ENCODE results near the gene INO80. TPM values are rescaled to one million over a fixed set of nuclear protein-coding genes. Genes with fewer than 3 reads are reported as not detected.
"Not testable (repeated sequence)": the region's sequence is repeated elsewhere in the genome, so short reads cannot be mapped to it uniquely, and the experiment has no call there.

Gene INO80, protein sequence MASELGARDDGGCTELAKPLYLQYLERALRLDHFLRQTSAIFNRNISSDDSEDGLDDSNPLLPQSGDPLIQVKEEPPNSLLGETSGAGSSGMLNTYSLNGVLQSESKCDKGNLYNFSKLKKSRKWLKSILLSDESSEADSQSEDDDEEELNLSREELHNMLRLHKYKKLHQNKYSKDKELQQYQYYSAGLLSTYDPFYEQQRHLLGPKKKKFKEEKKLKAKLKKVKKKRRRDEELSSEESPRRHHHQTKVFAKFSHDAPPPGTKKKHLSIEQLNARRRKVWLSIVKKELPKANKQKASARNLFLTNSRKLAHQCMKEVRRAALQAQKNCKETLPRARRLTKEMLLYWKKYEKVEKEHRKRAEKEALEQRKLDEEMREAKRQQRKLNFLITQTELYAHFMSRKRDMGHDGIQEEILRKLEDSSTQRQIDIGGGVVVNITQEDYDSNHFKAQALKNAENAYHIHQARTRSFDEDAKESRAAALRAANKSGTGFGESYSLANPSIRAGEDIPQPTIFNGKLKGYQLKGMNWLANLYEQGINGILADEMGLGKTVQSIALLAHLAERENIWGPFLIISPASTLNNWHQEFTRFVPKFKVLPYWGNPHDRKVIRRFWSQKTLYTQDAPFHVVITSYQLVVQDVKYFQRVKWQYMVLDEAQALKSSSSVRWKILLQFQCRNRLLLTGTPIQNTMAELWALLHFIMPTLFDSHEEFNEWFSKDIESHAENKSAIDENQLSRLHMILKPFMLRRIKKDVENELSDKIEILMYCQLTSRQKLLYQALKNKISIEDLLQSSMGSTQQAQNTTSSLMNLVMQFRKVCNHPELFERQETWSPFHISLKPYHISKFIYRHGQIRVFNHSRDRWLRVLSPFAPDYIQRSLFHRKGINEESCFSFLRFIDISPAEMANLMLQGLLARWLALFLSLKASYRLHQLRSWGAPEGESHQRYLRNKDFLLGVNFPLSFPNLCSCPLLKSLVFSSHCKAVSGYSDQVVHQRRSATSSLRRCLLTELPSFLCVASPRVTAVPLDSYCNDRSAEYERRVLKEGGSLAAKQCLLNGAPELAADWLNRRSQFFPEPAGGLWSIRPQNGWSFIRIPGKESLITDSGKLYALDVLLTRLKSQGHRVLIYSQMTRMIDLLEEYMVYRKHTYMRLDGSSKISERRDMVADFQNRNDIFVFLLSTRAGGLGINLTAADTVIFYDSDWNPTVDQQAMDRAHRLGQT (N-terminal part only)
- 10 to 100 TPM; 19.7 to 29.3 TPM for total RNA-seq
- long read RNA-seq, partial matches to known transcripts: 7 of 10 reads
- long read RNA-seq, other reads (novel, unspliced or antisense): 2 of 10 reads

DNA sequence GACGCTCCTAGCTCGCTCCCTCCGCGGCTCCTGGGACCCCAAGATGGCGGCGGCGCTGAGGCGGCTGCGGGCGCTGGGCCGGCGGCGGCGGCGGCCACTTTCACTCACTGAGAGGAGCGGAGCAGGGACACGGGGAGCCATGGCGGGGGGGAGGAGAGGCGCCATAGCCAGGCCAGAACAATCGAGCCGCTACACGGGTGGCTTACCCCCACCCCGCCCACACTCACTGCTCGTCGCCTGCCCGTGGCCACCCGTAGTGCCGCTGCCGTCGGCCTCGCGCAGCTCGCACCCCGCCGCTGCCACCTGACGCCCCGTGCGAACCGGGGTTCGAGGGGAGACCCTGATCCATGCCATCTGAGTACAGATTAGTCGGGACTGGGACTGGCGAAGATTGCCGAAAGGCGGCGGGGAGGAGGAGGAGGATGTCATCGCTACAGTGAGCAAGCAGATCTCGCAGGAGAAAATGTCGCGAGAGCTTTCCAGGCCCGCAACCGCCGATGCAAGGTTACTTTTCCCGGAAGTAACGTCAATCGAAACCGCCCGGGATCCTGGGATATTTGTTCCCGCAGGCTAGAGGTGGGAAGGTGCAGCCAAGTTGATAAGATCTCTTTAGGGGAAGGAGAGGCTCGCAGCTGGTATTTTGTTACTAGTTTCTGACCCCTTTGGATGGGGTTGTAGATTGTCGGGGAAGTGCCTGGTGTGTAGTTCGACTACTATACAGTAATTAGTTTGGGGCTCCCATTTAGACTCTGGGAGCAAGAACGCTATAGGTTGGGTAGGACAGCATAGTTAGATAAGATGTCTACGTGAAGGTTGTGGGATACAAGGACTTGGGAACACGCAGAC lies at the start of gene INO80:
INO80 (minus strand) TSS at position 165 of the 846 bp plus-strand sequence. CDS start 19,970 bp downstream, outside the sequence.
- intact Hi-C loops (cut with DNase I, micrococcal nuclease): no loop called here
- DNase-seq (peak; percentile 99), ATAC-seq (peak; percentile 93)

DNA sequence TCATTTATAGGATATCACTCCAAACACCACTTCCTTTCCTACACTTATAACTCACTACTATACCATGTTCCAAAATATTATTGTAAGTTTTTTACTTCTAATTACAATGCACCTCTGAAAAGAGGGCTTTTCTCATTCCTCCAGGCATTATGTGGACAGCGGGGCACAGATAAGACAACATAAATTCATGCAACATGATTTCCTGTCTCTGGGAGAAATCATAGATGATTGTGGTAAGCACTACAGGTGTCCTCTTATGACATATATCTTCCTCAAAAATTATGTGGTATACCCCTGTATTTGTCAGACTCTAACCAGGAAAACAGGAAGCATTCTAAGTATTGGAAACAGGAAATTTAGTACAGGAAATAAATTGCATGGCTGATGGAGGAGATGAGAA lies 45.7 kb upstream of the INO80 start:
- intact Hi-C loops (cut with DNase I, micrococcal nuclease): no loop called here
- no peak for ATAC-seq
- no peak for DNase-seq

- intact Hi-C loops (cut with DNase I, micrococcal nuclease): no loop called here
- DNase-seq (no peak), ATAC-seq (no peak)
These were observed 45.3 kb upstream of the INO80 start for GRCh38 chr15:41161336-41161735.

- DNase-seq: no peak
- no peak for ATAC-seq
- intact Hi-C loops (cut with DNase I, micrococcal nuclease): no loop called here
These were observed 44.7 kb upstream of the INO80 start for GRCh38 chr15:41160639-41161315.

- intact Hi-C loops (cut with DNase I, micrococcal nuclease): no loop called here
- no peak for ATAC-seq
- no peak for DNase-seq
These were observed 38.3 kb upstream of the INO80 start for GRCh38 chr15:41154412-41154811.

GRCh38 chr15:41153733-41154132 lies 37.7 kb upstream of the INO80 start:
- intact Hi-C loops (cut with DNase I, micrococcal nuclease): no loop called here
- no peak for DNase-seq
- ATAC-seq: no peak

DNA sequence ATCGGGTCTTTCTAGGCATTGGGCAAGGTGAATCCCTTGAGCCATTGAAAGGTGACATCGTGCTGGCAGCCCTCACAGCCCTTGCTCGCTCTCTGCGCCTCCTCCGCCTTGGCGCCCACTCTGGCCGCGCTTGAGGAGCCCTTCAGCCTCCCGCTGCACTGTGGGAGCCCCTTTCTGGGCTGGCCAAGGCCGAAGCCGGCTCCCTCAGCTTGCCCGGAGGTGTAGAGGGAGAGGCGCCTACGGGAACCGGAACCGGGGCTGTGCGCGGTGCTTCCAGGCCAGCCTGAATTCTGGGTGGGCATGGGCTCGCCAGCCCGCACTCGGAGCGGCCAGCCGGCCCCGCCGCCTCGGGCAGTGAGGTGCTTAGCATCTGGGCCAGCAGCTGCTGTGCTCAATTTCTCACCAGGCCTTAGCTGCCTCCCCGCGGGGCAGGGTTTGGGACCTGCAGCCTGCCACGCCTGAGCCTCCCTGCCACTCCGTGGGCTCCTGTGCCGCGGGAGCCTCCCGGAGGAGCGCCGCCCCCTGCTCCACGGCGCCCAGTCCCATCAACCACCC lies 35.4 kb upstream of the INO80 start:
- DNase-seq (no peak), ATAC-seq (no peak)
- intact Hi-C loops (cut with DNase I, micrococcal nuclease): no loop called here

GRCh38 chr15:41150279-41150678 lies 34.2 kb upstream of the INO80 start:
- intact Hi-C loops (cut with DNase I, micrococcal nuclease): no loop called here
- ATAC-seq: no peak
- no peak for DNase-seq

- DNase-seq (no peak), ATAC-seq (no peak)
- intact Hi-C loops (cut with DNase I, micrococcal nuclease): no loop called here
These were observed 32.0 kb upstream of the INO80 start for GRCh38 chr15:41148065-41148464.

DNA sequence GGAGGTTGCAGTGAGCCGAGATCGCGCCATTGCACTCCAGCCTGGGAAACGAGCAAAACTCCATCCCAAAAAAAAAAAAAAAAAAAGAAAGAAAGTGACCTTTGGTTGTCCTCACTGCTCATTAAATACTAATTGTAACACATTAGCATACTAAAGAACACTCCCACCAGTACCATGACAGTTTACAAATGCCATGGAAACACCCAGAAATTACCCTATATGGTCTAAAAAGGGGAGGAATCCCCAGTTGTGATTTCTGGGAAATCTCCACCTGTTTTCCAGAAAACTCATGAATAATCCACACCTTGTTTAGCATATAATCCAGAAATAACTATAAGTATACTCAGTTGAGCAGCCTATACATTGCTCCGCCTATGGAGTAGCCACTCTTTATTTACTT lies 23.5 kb upstream of the INO80 start:
- DNase-seq (no peak), ATAC-seq (no peak)
- intact Hi-C loops (cut with DNase I, micrococcal nuclease): no loop called here

DNA sequence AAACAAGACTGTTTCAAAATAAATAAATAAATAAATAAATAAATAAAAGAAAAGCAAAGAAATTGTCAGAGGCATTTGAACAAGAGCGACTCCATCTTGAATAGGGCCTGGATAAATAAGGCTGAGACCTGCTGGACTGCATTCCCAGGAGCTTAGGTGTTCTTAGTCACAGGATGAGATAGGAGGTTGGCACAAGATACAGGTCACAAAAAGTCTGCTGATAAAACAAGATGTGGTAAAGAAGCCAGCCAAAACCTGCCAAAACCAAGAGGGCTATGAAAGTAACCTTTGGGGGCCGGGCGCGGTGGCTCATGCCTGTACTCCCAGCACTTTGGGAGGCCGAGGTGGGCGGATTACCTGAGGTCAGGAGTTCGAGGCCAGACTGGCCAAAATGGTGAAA lies 23.0 kb upstream of the INO80 start:
- ATAC-seq; DNase-seq; intact Hi-C loops (cut with DNase I, micrococcal nuclease): not testable (repeated sequence)

DNA sequence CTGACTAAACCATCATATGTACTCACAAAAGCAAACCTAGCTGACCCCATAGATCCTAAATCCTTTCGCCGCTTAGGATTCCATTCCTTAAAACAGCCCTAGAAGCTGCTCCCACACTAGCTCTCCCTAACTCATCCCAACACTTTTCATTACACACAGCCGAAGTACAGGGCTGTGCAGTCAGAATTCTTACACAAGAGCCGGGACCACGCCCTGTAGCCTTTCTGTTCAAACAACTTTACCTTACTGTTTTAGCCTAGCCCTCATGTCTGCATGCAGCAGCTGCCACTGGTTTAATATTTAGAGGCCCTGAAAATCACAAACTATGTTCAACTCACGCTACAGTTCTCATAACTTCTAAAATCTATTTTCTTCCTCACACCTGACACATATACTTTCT lies 19.5 kb upstream of the INO80 start:
- ATAC-seq; intact Hi-C loops (cut with DNase I, micrococcal nuclease): not testable (repeated sequence)
- DNase-seq: peak in 1 of 2 donors; percentile 29

DNA sequence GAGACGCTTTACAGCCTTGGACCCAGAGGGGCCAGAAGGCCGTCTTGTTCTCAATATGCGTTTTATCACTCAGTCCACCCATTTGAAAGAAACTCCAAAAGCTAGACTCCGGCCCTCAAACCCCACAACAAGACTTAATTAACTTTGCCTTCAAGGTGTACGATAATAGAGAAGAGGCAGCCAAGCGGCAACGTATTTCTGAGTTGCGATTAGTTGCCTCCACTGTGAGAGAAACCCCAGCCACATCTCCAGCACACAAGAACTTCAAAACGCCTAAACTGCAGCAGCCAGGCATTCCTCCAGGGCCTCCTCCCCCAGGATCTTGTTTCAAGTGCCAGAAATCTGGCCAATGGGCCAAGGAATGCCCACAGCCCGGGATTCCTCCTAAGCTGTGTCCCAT lies 17.4 kb upstream of the INO80 start:
- ATAC-seq: no peak
- intact Hi-C loops (cut with DNase I, micrococcal nuclease): no loop called here
- DNase-seq: no peak

DNA sequence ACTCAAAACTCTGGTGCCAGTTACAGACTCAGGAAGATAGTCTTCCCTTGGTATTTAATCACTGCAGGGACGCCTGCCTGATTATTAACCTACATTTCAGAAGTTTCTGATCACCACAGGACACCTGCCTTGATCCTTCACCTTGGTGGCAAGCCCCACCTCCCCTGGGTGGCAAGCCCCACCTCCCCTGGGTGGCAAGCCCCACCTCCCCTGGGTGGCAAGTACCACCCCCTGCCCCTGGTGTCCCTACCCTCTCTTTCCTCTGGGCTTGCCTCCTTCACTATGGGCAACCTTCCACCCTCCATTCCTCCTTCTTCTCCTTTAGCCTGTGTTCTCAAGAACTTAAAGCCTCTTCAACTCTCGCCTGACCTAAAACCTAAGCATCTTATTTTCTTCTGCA lies 16.0 kb upstream of the INO80 start:
- ATAC-seq; intact Hi-C loops (cut with DNase I, micrococcal nuclease); DNase-seq: not testable (repeated sequence)

DNA sequence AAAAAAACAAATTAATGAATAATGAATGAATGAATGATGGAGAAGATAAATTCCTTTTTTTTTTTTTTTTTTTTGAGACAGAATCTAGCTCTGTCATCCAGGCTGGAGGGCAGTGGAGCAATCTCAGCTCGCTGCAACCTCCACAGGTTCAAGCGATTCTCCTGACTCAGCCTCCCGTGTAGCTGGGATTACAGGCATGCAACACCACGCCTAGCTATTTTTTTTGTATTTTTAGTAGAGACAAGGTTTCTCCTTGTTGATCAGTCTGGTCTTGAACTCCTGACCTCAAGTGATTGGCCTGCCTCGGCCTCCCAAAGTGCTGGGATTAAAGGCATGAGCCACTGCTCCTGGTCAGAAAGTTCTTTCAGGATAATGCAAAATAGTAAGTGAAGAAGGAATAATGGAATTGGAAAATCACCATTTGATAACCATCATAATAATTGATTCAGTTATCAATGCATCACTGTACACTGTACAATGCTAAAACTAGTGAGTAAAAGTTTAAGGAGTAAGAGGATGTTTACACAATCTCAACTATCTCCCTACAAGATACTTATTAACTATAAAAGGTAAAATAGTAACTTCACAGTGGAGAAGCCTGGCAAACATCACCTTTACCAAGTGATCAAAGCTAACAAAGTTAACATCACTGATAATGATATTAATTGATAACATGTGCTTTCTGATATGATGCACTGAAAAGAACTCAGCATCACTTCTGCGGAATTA lies 12.3 kb upstream of the INO80 start:
- no peak for DNase-seq
- intact Hi-C loops (cut with DNase I, micrococcal nuclease): no loop called here

DNA sequence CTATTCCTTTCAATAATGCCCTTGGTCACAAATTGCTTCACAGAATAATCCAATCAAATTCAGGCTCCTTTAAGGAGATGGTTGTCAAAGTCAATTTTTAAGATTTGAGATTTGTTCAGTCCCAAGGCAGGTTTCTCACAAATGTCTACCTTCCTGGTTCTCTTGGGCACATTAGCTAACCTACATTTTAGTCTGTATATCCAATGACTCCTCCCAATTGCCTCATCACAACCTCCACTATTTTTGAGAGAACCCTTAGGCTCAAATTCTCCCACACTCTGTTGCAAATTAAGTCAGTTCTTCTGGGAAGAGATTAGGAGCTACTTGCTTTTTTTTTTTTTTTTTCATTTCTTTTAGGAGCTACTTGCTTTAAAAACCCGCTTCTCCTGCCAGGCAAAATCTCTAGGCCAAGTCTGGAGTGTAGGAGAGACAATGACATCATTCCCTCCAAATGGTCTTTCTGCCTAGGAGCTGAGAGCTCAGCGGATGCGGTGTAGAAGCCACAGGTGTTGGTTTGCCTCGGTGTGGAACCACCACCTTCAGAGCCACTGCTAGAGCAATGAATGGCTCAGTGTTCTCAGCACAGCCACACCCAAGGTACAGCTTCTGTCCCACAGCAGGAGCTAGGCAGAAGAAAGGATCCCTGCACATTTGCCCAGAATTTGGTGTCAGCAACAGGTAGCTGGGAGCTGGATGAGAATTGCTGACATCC lies 10.0 kb upstream of the INO80 start:
- ATAC-seq: peak; percentile 94
- DNase-seq: peak in 1 of 2 donors; percentile 16

More for the DNA sequence above, 12.3 kb upstream of the INO80 start:
- no peak for ATAC-seq

More for the DNA sequence above, 10.0 kb upstream of the INO80 start:
- intact Hi-C loops (cut with DNase I, micrococcal nuclease): no loop called here
